Measurements from ENCODE around the gene BCL7C.
"Not testable (repeated sequence)": the region's sequence is repeated elsewhere in the genome, so short reads cannot be mapped to it uniquely, and the experiment has no call there.

DNA sequence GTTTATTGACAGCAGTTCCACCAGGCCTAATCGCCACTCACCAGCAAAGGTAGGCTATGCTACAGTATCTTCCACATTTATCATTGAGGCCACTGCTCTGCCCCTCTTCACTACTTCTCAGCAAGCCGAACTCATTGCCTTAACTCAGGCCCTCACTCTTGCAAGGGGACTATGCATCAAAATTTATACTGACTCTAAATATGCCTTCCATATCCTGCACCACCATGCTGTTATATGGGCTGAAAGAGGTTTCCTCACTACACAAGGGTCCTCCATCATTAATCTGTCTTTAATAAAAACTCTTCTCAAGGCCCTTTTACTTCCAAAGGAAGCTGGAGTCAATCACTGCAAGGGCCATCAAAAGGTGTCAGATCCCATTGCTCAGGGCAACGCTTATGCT, 30.7 kb downstream of the BCL7C start:
- not testable (repeated sequence) for TF ChIP-seq POLR2AphosphoS5 (IDR thresholded peaks at IDR 0.05); TAF1 (IDR thresholded peaks at IDR 0.05; ENCODE audit: low read depth); MXI1 (conservative IDR thresholded peaks at IDR 0.05; ENCODE audit: poor library complexity, severe bottlenecking); RAD21 (conservative IDR thresholded peaks at IDR 0.05); EZH2 (IDR thresholded peaks at IDR 0.05; ENCODE audit: borderline replicate concordance, insufficient read depth, low read length, poor library complexity, severe bottlenecking)
- TF ChIP-seq, protein P1, sequence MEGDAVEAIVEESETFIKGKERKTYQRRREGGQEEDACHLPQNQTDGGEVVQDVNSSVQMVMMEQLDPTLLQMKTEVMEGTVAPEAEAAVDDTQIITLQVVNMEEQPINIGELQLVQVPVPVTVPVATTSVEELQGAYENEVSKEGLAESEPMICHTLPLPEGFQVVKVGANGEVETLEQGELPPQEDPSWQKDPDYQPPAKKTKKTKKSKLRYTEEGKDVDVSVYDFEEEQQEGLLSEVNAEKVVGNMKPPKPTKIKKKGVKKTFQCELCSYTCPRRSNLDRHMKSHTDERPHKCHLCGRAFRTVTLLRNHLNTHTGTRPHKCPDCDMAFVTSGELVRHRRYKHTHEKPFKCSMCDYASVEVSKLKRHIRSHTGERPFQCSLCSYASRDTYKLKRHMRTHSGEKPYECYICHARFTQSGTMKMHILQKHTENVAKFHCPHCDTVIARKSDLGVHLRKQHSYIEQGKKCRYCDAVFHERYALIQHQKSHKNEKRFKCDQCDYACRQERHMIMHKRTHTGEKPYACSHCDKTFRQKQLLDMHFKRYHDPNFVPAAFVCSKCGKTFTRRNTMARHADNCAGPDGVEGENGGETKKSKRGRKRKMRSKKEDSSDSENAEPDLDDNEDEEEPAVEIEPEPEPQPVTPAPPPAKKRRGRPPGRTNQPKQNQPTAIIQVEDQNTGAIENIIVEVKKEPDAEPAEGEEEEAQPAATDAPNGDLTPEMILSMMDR (IDR thresholded peaks at IDR 0.05; ENCODE audit: poor library complexity, severe bottlenecking): not testable (repeated sequence)
- TF ChIP-seq, protein P2, sequence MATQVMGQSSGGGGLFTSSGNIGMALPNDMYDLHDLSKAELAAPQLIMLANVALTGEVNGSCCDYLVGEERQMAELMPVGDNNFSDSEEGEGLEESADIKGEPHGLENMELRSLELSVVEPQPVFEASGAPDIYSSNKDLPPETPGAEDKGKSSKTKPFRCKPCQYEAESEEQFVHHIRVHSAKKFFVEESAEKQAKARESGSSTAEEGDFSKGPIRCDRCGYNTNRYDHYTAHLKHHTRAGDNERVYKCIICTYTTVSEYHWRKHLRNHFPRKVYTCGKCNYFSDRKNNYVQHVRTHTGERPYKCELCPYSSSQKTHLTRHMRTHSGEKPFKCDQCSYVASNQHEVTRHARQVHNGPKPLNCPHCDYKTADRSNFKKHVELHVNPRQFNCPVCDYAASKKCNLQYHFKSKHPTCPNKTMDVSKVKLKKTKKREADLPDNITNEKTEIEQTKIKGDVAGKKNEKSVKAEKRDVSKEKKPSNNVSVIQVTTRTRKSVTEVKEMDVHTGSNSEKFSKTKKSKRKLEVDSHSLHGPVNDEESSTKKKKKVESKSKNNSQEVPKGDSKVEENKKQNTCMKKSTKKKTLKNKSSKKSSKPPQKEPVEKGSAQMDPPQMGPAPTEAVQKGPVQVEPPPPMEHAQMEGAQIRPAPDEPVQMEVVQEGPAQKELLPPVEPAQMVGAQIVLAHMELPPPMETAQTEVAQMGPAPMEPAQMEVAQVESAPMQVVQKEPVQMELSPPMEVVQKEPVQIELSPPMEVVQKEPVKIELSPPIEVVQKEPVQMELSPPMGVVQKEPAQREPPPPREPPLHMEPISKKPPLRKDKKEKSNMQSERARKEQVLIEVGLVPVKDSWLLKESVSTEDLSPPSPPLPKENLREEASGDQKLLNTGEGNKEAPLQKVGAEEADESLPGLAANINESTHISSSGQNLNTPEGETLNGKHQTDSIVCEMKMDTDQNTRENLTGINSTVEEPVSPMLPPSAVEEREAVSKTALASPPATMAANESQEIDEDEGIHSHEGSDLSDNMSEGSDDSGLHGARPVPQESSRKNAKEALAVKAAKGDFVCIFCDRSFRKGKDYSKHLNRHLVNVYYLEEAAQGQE (IDR thresholded peaks at IDR 0.05; ENCODE audit: borderline replicate concordance): not testable (repeated sequence)

Data from neural cell (in vitro differentiated cells).